GM13976 (cell line): Measurements from ENCODE around the gene GAGE10.
"Not testable (repeated sequence)": the region's sequence is repeated elsewhere in the genome, so short reads cannot be mapped to it uniquely, and the experiment has no call there.

Experiments
- DNase-seq: peaks from one replicate; pipeline ENCODE4 v3.0.0; 2012; ENCODE audit warnings: low spot score
- in situ Hi-C: fragments of 300-500 bp; cut with MboI; formaldehyde crosslinking; loops from one replicate; pipeline ENCODE4 v1.12.0; 2022; ENCODE audit warnings: low sequenced_read_pairs, mixed read lengths, inconsistent platforms; ENCODE audit not compliant: unreplicated experiment
- TF ChIP-seq, protein P1 (sequence below): IDR thresholded peaks from 2 replicates; pipeline ENCODE4 v1.5.1; 2012; ENCODE audit warnings: borderline replicate concordance, mild to moderate bottlenecking; ENCODE audit not compliant: insufficient read depth; ENCODE audit errors: extremely low read depth, missing control alignments, control extremely low read depth

Gene GAGE10

DNA sequence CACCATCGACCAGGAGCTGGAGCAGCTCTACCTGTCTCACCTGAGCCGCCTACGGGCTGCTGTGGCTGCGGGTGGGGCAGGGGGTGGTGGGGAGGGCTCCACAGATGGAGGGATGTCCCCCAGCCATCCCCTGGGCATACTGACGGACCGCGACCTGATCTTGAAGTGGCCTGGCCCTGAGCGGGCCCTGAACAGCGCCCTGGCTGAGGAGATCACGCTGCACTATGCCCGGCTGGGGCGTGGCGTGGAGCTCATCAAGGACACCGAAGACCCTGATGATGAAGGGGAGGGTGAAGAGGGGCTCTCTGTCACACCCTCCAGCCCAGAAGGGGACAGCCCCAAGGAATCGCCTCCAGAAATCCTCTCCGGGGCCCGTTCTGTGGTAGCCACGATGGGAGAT is 17.3 kb upstream of the GAGE10 start:
- in situ Hi-C loops, result no loop called here
- TF ChIP-seq, protein P1, sequence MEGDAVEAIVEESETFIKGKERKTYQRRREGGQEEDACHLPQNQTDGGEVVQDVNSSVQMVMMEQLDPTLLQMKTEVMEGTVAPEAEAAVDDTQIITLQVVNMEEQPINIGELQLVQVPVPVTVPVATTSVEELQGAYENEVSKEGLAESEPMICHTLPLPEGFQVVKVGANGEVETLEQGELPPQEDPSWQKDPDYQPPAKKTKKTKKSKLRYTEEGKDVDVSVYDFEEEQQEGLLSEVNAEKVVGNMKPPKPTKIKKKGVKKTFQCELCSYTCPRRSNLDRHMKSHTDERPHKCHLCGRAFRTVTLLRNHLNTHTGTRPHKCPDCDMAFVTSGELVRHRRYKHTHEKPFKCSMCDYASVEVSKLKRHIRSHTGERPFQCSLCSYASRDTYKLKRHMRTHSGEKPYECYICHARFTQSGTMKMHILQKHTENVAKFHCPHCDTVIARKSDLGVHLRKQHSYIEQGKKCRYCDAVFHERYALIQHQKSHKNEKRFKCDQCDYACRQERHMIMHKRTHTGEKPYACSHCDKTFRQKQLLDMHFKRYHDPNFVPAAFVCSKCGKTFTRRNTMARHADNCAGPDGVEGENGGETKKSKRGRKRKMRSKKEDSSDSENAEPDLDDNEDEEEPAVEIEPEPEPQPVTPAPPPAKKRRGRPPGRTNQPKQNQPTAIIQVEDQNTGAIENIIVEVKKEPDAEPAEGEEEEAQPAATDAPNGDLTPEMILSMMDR, result no peak
- no peak for DNase-seq

DNA sequence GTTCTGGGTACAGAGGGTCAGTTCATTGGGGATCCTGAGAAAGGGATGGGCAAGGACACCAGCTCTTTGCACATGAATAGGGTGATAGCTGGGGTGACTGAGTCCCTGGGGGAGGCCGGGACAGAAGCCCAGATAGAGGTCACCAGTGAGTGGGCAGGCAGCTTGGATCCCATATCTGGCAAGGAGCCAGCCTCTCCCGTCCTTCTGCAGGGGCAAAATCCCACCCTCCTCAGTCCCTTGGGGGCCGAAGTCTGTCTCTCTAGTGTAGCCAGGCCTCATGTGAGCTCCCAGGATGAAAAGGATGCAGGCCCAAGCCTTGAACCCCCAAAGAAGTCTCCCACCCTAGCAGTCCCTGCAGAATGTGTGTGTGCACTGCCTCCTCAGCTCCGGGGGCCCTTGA is 16.9 kb upstream of the GAGE10 start:
- in situ Hi-C loops, result no loop called here
- TF ChIP-seq, protein P1, result no peak
- DNase-seq, result no peak

DNA sequence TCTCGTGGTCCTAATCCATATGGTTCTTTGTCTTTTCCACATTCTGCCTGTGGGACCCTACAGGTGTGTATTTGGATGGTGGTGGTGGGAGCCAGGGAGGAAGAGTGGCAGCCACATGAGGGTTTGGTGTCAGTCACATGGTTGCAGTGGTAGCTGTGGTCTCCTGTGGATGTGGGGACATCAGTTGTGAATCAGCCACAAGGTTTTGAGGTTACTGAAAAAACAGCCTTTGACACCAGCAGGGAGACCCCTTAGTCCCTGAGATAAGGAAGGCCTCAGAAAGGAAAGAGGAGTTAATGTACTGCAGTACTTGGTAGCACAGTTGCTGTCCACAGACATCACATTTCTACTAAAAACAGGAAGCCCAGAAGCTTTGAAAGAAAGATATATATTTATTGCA is 15.8 kb upstream of the GAGE10 start:
- DNase-seq, result no peak
- TF ChIP-seq, protein P1, result no peak
- in situ Hi-C loops, result no loop called here

DNA sequence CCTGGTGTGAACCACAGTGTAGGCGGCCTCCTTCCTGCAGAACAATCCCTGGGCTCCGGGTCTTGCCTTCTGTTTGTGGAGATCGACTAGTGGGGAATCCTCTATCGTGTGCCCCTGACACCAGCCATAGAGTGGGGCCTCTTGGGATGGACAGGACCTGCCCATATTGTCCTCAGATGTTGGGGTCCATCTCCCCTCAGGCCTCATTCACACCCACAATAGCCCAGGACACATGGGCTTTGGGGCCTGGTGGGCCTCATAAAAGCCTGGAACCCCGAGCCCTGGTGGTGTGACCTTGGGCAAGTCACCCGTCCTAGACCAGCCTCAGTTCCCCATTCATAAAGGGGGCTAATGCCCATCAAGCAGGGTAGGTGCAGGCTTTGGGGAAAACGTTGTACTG is 13.2 kb upstream of the GAGE10 start:
- no peak for DNase-seq
- in situ Hi-C loops, result no loop called here
- TF ChIP-seq, protein P1, result no peak

DNA sequence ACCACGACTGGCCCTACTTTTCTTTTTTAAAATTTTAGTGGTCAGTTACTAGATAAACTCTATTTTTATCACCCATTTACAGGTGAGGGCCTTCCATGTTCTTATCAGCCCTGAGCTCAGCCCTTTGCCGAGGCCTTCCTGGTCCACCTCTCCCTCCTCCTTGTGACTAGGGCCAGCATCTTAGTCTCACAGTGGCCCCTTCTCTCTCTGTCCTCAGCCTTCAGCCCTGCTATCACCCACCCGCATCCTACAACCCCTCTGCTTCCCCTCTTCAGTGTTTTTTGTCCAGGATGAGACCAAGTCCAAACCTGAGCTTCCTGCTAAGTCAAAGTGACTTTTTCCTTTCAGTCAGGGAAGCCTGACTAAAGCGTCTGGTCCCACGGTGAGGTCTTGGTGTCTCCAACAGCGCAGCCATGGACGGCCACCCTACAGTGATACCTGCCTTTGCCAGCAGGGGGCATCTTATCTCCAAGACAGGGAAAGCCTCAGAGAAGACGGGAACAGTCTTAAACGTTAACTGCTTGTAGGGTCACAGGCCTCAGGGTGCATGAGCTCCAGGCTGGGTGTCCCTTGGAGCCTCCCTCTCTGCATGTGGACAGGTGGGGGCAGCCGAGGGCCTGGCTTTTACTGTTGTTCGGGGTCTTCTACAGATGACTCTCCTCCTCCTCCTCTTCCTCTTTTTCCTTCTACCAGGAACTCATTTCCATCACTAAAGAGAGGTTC is 11.7 kb upstream of the GAGE10 start:
- TF ChIP-seq, protein P1, result peak; percentile 58
- peak; percentile 60 for DNase-seq
- in situ Hi-C loops, result no loop called here

DNA sequence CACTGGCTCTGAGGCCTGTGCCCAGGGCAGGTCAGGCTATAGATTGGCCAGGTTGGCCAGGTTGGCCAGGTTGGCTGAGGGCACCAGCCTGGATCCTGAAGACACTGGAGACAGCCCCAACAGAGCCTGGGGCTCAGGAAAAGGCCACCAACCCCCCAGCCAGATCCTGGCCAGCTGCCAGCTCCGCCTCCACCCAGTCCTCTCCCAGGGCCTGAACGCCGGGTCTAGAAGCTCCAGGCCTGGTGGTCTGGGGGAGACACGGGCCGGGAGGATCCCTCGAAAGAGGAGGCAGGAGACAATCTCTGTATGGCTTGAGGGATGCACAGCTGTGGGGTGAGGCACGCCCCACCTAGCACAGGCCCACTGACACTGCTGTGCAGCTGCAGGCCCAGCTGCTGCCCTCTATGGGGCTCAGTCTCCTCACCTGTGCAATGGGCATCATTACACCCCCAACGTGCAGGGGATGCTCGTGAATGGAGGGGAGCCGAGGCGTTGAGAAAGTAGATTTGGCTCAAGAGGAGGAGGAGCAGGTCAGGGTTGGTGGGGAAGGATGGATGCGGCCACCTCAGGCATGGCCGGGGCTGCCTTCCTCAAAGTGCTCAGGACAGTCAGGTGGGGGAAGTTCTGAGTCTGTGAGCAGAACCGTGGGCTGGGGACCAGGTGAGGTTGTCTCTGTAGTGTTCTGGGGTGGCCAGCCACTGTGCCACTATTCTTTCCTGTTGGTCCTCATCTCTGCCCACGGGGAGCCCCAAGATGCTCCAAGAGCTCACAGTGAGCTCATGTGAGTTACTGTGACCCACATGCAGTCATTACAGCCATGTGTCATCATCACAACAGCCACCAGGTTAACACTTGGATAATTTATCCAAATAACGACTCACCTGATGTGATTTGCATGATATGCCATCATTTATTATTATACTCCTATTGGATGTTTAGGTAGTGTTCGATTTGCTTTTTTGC is 10.8 kb upstream of the GAGE10 start:
- in situ Hi-C loops, result no loop called here
- no peak for DNase-seq
- TF ChIP-seq, protein P1, result no peak

DNA sequence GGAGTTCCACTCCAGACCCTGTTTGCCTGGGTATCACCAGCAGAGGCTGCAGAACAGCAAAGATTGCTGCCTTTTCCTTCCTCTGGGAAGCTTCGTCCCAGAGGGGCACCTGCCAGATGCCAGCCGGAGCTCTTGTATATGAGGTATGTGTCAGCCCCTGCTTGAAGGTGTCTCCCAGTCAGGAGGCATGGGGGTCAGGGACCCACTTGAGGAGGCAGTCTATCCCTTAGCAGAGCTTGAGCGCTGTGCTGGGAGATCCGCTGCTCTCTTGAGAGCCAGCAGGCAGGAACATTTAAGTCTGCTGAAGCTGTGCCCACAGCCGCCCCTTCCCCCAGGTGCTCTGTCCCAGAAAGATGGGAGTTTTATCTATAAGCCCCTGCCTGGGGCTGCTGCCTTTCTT is 4.2 kb upstream of the GAGE10 start:
- in situ Hi-C loops, DNase-seq: not testable (repeated sequence)
